NCI-H2171 (cell line): ENCODE results near the gene PRKAG1.

ENCODE experiments used
- DNase-seq: peaks from one replicate; lab custom pipeline; 2025; lab: John Stamatoyannopoulos, UW

Gene PRKAG1

GRCh38 chr12:48981757-48982157 lies 36.8 kb downstream of the PRKAG1 start:
- no peak for DNase-seq

- no peak for DNase-seq
Observed at GRCh38 chr12:48980953-48981756, 37.4 kb downstream of the PRKAG1 start.

GRCh38 chr12:48980389-48980952 lies 38.1 kb downstream of the PRKAG1 start:
- no peak for DNase-seq

- DNase-seq = no peak
Observed at GRCh38 chr12:48979602-48980388, 38.8 kb downstream of the PRKAG1 start.

GRCh38 chr12:48978741-48979601 lies 39.6 kb downstream of the PRKAG1 start:
- no peak for DNase-seq

GRCh38 chr12:48978291-48978740 lies 40.3 kb downstream of the PRKAG1 start, which contains the start of gene WNT1:
Gene WNT1, plus strand, starts transcription at chr12:48978322. Its CDS starts 329 bp downstream, at chr12:48978651.
- no peak for DNase-seq

- no peak for DNase-seq
Observed at GRCh38 chr12:48977290-48978281, 41.0 kb downstream of the PRKAG1 start.

- no peak for DNase-seq
Observed at GRCh38 chr12:48973941-48974673, 44.5 kb downstream of the PRKAG1 start.

- DNase-seq = no peak
Observed at GRCh38 chr12:48973531-48973930, 45.0 kb downstream of the PRKAG1 start.

GRCh38 chr12:48972952-48973483 lies 45.6 kb downstream of the PRKAG1 start:
- no peak for DNase-seq

GRCh38 chr12:48972213-48972951 lies 46.2 kb downstream of the PRKAG1 start:
- no peak for DNase-seq

GRCh38 chr12:48970702-48971334 lies 47.8 kb downstream of the PRKAG1 start:
- DNase-seq = no peak

GRCh38 chr12:48969833-48970701 lies 48.5 kb downstream of the PRKAG1 start:
- DNase-seq = no peak

- no peak for DNase-seq
Observed at GRCh38 chr12:48969160-48969771, 49.3 kb downstream of the PRKAG1 start.

- no peak for DNase-seq
Observed at GRCh38 chr12:48968467-48968866, 50.1 kb downstream of the PRKAG1 start.

- no peak for DNase-seq
Observed at GRCh38 chr12:48967991-48968390, 50.6 kb downstream of the PRKAG1 start.
